Activated naive CD4-positive, alpha-beta T cell treated with anti-CD3 and anti-CD28 coated beads for 36 hours (primary cell): Measurements from ENCODE around the gene RNF215. TPM values are rescaled to one million over a fixed set of nuclear protein-coding genes. Genes with fewer than 3 reads are reported as not detected.
A peak's percentile ranks its signal among the peaks of the same experiment; 100 is the strongest.

Source experiments
- CTCF ChIA-PET: fragments of 350-600 bp; sonication (Branson Sonifier 250); formaldehyde crosslinking; loops from one replicate; lab custom pipeline; 2021; ENCODE audit warnings: antibody characterized with exemption; lab: Charles Lee
- DNase-seq: peaks from one replicate; pipeline ENCODE4 v3.0.0-alpha.2; 2020
- H3K27ac Mint-ChIP-seq: one replicate; pipeline ENCODE4 v1.8.0; 2021; ENCODE audit warnings: mild to moderate bottlenecking, mixed read lengths
- H3K27me3 Mint-ChIP-seq: one replicate; pipeline ENCODE4 v1.8.0; 2021; ENCODE audit warnings: low read depth, mixed read lengths
- H3K36me3 Mint-ChIP-seq: one replicate; pipeline ENCODE4 v1.8.0; 2021; ENCODE audit warnings: low read depth, mixed read lengths
- H3K4me1 Mint-ChIP-seq: one replicate; pipeline ENCODE4 v1.8.0; 2021; ENCODE audit warnings: low read depth, mixed read lengths
- H3K4me3 Mint-ChIP-seq: one replicate; pipeline ENCODE4 v1.8.0; 2021; ENCODE audit warnings: mild to moderate bottlenecking, moderate library complexity, mixed read lengths
- H3K9me3 Mint-ChIP-seq: one replicate; pipeline ENCODE4 v1.8.0; 2021; ENCODE audit warnings: mixed read lengths
- intact Hi-C: fragments of 100-400 bp; cut with micrococcal nuclease; formaldehyde crosslinking; loops from one replicate; pipeline ENCODE4 v1.15.1; 2023
- total RNA-seq, 2 experiments: library from RNA; stranded (reverse); gene quantifications; one replicate each; pipeline ENCODE4 v1.2.3, GENCODE V29; 2021

RNF215 gene
- total RNA-seq, 2 experiments from 2014 or later, result 2.8 to 3.9 TPM

DNA sequence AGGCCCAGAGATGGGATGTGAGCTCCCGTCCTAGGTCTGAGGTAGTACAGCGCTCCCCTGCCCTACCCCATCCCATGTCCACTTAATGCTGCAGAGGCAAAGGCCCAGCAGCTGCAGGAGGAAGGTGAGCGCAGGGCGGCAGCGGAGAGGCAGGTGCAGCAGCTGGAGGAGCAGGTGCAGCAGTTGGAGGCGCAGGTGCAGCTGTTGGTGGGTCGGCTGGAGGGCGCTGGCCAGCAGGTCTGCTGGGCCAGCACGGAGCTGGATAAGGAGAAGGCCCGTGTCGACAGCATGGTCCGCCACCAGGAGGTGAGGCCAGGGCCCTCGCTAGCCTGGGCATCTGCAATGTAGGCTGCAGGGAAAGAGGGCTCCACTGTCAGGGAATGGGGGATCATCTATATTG is 15.2 kb downstream of the RNF215 start:
- no peaks in the 10 kb centered on the region for H3K36me3 Mint-ChIP-seq
- no peaks in the 10 kb centered on the region for H3K4me1 Mint-ChIP-seq
- no peaks in the 10 kb centered on the region for H3K9me3 Mint-ChIP-seq
- intact Hi-C loops, result no loop called here
- no peaks in the 10 kb centered on the region for H3K27me3 Mint-ChIP-seq
- CTCF ChIA-PET, result interaction anchor here (1.8 kb wide), 1 partner anchor 84 kb away, joined by 6 read pairs; no protein-coding TSS in a partner anchor
- no peak for DNase-seq
- no peak overlapping the region for H3K4me3 Mint-ChIP-seq
- no peak overlapping the region for H3K27ac Mint-ChIP-seq

DNA sequence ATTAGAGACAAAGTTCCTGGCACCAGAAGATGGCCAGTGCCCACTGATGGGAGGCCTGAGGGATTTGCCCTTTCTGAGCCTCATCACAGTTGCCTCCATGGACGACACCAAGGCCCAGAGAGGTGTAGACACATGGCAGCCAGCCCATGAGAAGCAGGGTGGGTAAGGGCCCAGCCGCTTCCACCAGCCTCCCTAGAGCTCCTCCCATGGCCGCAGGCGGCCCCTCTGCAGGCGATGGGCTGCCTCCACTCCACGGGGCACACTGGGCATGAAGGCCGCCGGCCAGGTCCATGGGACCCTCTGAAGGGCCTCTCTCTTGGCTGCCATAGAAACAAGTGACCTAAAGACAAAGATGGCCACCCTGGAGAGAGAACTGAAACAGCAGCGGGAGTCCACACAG is 15.9 kb downstream of the RNF215 start:
- Mint-ChIP-seq H3K27me3 (no peaks in the 10 kb centered on the region), H3K27ac (no peak overlapping the region), H3K36me3 (peaks cover 2% of the 10 kb centered on the region), H3K9me3 (no peaks in the 10 kb centered on the region), H3K4me1 (no peaks in the 10 kb centered on the region), H3K4me3 (no peak overlapping the region)
- CTCF ChIA-PET, result interaction anchor here (1.8 kb wide), 1 partner anchor 84 kb away, joined by 6 read pairs; no protein-coding TSS in a partner anchor
- intact Hi-C loops, result no loop called here
- DNase-seq, result no peak

DNA sequence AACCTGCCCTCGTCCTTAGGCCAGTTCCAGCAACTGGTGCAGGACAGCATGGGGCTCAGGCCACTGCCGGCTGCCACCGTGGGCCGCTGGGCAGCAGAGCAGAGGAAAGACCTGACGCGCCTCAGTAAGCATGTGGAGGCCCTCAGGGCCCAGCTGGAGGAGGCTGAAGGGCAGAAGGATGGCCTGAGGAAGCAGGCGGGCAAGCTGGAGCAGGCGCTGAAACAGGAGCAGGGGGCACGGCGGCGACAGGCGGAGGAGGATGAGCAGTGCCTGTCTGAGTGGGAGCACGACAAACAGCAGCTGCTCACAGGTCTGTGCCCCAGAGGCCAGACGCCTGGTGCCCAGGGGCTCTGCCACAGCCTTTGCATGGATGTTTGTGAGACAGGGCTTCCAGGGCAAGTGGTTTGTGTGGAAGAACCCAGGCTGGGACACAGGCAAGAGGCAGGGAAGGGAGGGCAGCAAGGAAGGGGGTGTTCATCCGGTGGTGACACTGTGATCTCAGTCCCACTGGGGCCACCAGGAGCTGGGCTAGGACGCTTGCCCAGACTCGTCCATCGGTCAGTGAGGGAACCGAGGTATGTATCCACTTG is 16.5 kb downstream of the RNF215 start:
- intact Hi-C loops, result no loop called here
- Mint-ChIP-seq H3K4me3 (no peak overlapping the region), H3K27ac (no peak overlapping the region), H3K36me3 (peaks cover 3% of the 10 kb centered on the region), H3K9me3 (no peaks in the 10 kb centered on the region), H3K4me1 (no peaks in the 10 kb centered on the region), H3K27me3 (no peaks in the 10 kb centered on the region)
- CTCF ChIA-PET, result interaction anchor here (1.8 kb wide), 1 partner anchor 83 kb away, joined by 6 read pairs; no protein-coding TSS in a partner anchor
- no peak for DNase-seq

DNA sequence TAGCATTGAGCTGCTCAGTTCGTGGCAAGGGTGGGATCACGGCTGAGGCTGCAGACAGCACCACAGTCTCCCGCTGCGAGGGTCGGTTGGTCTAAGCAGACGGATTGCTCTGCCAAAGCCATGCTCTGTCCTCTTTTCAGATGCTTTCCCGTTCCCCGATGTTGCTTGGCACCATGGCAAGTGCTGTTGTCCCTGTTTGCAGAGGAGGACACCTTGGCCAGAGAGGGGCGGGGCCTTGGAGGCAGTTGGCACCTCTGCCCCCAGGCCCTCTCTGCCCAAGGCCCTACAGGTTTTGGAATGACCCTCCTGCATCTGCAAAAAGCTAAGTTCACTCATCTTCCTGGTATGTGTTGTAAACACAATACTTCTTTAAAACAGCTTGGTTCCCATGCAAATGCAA is 18.8 kb downstream of the RNF215 start:
- no peaks in the 10 kb centered on the region for H3K9me3 Mint-ChIP-seq
- DNase-seq, result no peak
- H3K36me3 Mint-ChIP-seq, result peaks cover 3% of the 10 kb centered on the region
- CTCF ChIA-PET, result interaction anchor here (0.6 to 4.8 kb wide), 3 partner anchors 13 to 80 kb away, joined by 4 to 22 read pairs (median 4); no protein-coding TSS in a partner anchor
- no peaks in the 10 kb centered on the region for H3K4me1 Mint-ChIP-seq
- no peaks in the 10 kb centered on the region for H3K27me3 Mint-ChIP-seq
- H3K4me3 Mint-ChIP-seq, result no peak overlapping the region
- intact Hi-C loops, result no loop called here
- H3K27ac Mint-ChIP-seq, result no peak overlapping the region

DNA sequence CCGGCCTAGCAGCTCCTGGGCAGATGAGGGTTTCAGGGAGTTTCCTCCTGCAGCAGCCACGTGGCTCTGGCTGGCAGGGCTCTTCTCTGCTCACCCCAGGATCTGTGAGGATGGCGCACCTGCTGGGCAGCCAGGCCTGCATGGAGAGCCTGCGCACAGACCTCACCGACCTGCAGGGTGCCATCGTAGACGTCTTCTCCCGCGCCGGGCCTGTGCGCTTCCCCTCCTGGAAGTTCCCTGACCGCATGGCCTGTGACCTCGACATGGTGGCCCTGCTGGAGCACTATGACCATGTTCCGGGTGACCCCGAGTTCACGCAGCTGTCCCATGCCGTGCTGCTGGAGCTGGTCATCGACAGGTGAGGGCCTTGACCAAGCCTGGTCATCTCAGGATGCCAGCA is 21.3 kb downstream of the RNF215 start:
- CTCF ChIA-PET, result interaction anchor here (4.8 kb wide), 1 partner anchor 78 kb away, joined by 22 read pairs; no protein-coding TSS in a partner anchor
- H3K36me3 Mint-ChIP-seq, result peaks cover 3% of the 10 kb centered on the region
- no peak overlapping the region for H3K27ac Mint-ChIP-seq
- H3K27me3 Mint-ChIP-seq, result no peaks in the 10 kb centered on the region
- no peaks in the 10 kb centered on the region for H3K4me1 Mint-ChIP-seq
- H3K4me3 Mint-ChIP-seq, result no peak overlapping the region
- intact Hi-C loops, result no loop called here
- no peak for DNase-seq
- no peaks in the 10 kb centered on the region for H3K9me3 Mint-ChIP-seq

DNA sequence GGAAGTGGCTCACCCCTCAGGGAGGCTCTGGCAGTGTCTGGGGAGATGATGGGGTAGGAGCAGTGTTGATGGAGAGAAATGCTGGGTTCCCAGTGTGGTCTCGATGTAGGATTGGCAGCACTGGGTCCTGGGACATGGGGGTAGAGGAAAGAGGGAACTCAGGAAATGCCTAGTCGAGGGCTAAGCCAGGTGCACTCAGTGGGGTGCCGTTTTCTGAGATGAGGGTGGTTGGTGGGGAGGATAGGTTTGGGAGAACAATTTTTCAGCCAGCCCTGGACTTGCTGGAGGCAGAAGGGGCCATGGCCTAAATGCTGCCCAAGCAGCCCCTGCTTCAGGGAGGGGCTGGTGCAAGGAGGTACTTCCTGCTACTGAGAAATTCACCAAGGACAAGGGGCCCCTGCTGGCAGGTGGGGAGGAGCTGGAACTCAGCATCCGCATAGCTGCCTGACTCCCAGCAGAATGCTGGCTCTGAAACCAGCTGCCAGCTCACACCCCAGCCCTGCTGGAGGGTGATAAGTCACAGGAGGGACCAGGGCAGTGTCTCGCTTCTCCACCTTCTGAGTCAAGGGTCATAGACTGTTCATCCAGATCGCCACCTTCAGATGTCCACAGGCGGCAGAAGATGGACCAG is 24.4 kb downstream of the RNF215 start:
- Mint-ChIP-seq H3K4me3 (no peak overlapping the region), H3K27ac (no peak overlapping the region), H3K36me3 (peaks cover 3% of the 10 kb centered on the region), H3K9me3 (no peaks in the 10 kb centered on the region), H3K4me1 (peaks cover 4% of the 10 kb centered on the region), H3K27me3 (no peaks in the 10 kb centered on the region)
- no peak for DNase-seq
- intact Hi-C loops, result no loop called here
- CTCF ChIA-PET, result interaction anchor here (2.8 kb wide), 1 partner anchor 75 kb away, joined by 13 read pairs; no protein-coding TSS in a partner anchor

DNA sequence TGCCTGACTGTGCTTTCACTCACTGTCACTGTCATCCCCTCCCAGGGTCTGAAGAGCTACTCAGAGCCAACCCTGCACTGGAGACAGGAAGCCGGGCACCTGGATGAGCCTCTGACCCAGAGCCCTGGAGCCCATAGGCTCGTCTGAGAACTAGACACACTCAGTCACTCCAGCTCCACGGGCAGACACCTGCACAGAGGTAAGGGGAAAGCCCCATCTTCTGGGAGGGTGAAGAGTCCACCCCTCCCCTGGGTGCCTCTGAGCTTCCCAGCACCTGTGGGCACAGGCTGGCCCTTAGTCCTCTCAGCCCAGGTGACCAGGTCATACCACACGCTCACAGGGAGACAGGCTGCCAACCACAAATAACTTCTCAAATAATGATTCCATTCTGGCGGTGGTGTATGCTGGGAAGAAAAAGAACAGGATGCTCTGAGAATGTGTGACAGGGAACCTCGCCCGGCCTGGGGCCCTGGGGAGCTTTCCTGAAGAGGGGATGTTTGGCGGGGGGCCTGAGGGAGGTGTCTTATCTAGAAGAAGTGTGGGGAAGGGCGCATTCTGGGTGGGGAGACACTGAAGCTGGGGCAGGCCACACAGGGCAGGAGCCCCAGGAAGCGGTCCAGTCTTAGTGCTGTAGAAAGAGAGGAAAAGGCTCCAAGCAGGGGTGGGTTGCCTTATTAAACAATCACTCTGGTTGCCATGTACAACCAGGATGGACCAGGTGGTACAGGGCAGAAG is 25.1 kb downstream of the RNF215 start:
- intact Hi-C loops, result no loop called here
- H3K4me3 Mint-ChIP-seq, result no peak overlapping the region
- no peaks in the 10 kb centered on the region for H3K9me3 Mint-ChIP-seq
- no peak overlapping the region for H3K27ac Mint-ChIP-seq
- peaks cover 3% of the 10 kb centered on the region for H3K36me3 Mint-ChIP-seq
- no peaks in the 10 kb centered on the region for H3K27me3 Mint-ChIP-seq
- peaks cover 8% of the 10 kb centered on the region for H3K4me1 Mint-ChIP-seq
- no peak for DNase-seq
- CTCF ChIA-PET, result interaction anchor here (2.8 kb wide), 1 partner anchor 74 kb away, joined by 13 read pairs; no protein-coding TSS in a partner anchor

DNA sequence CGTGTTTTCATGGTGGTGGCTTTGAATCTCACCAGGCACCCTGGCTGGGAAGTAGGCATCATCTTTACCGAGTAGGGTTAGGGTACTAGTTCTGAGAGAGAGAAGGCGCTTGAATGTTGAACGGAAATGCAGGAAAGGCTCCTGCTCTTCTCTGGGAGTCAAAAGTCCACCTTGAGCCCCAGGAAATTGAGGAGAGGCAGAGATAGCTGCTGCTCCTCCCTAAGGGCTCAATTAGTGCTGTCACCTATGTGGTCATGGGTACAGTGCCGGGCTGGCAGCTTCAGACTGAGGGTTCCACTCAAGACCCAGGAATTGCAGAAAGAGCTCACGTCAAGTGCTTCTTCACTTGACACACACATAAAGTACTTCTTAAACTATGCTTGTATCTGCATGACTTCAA is 28.7 kb downstream of the RNF215 start:
- Mint-ChIP-seq H3K9me3 (no peaks in the 10 kb centered on the region), H3K27me3 (no peaks in the 10 kb centered on the region), H3K36me3 (peaks cover 13% of the 10 kb centered on the region), H3K4me1 (peaks cover 33% of the 10 kb centered on the region), H3K4me3 (no peak overlapping the region), H3K27ac (no peak overlapping the region)
- intact Hi-C loops, result loop anchor here (5.0 kb wide), 1 partner anchor 234 kb away; the partner anchor contains the start of gene PES1
- CTCF ChIA-PET, result interaction anchor here (0.8 to 3.1 kb wide), 4 partner anchors 15 to 71 kb away, joined by 3 to 8 read pairs (median 5); partner anchors contain the start of gene RNF215
- DNase-seq, result no peak

DNA sequence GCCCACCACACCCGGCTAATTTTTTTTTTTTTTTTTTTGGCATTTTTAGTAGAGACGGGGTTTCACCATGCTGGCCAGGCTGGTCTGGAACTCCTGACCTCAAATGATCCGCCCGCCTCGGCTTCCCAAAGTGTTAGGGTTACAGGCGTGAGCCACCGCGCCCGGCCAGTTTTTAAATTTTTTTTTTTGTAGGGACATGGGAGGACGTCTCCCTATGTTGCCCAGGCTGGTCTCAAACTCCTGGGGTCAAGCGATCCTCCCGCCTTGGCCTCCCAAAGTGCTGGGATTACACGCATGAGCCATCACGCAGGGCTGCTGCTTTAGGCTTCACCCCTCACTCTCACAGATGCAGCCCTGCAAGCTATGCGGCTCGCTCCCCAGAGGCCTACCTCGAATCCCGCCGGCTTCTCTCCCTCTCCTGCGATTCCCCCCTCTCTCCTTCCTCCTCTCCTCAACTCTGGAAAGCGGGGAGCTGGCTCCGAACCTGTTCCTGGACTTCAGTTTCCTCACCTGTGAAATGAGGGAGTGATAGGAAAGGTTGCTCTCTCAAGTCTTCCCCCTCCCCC is 29.5 kb downstream of the RNF215 start:
- peak overlapping the region; percentile 92 for H3K4me3 Mint-ChIP-seq
- no peak for DNase-seq
- no peaks in the 10 kb centered on the region for H3K27me3 Mint-ChIP-seq
- intact Hi-C loops, result loop anchor here (2.0 to 5.0 kb wide), 3 partner anchors 29 to 235 kb away; partner anchors contain the start of genes MTFP1, PES1 and RNF215
- H3K36me3 Mint-ChIP-seq, result peaks cover 15% of the 10 kb centered on the region
- H3K4me1 Mint-ChIP-seq, result peaks cover 39% of the 10 kb centered on the region
- CTCF ChIA-PET, result interaction anchor here (0.9 to 3.1 kb wide), 3 partner anchors 16 to 70 kb away, joined by 3 to 8 read pairs (median 7); partner anchors contain the start of gene RNF215
- no peaks in the 10 kb centered on the region for H3K9me3 Mint-ChIP-seq
- H3K27ac Mint-ChIP-seq, result no peak overlapping the region

- DNase-seq, result no peak
- CTCF ChIA-PET, result interaction anchor here (0.6 to 3.1 kb wide), 4 partner anchors 30 to 95 kb away, joined by 3 to 7 read pairs (median 4); partner anchors contain the start of gene RNF215
- Mint-ChIP-seq H3K27ac (peak overlapping the region; percentile 51), H3K4me3 (peak overlapping the region; percentile 92), H3K27me3 (no peaks in the 10 kb centered on the region), H3K4me1 (peaks cover 44% of the 10 kb centered on the region), H3K9me3 (no peaks in the 10 kb centered on the region), H3K36me3 (peaks cover 19% of the 10 kb centered on the region)
- intact Hi-C loops, result loop anchor here (2.0 to 5.0 kb wide), 3 partner anchors 30 to 235 kb away; partner anchors contain the start of genes MTFP1, PES1 and RNF215
These were observed 30.0 kb downstream of the RNF215 start for GRCh38 chr22:30357236-30357570.

DNA sequence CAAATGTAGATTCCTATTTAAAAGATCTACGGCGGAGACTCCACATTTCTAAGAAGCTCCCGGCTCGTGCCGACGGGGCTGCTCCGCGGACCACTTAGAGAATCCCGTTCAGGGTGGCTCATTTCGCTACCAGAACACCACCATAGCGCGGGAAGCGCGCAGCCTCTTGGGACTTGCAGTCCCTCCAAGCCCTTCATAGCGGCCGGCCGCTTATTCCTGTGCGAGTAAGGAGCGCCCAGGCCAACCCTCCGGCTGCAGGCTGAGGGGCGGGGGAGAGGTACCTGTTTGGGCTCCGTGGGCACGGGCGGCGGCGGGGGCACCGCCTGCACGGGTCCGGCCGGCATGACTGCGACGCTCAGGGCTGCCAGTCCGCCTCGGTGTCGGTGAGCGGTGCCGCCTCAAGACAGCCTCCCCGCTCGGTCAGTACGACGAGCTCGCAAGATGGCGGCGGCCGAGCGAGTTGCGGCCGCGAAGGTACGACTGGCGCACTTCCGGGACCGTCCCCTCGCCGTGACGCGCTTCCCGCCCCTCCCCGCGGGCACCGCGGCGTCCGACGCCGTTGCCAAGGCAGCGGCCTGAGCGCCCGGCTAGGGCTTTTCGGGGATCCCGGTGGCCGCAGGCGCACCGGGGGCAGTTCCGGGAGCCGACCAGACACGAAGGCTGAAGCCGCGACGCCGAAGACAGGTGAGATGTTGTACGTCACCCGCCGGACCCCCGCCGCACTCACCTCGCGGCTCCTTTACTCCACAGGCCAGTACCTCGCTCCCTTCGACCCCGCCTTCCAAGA is 30.6 kb downstream of the RNF215 start, which contains the start of the genes CCDC157 and SF3A1:
Gene CCDC157 (plus strand): TSS at position 559 of the 787 bp plus-strand sequence. CDS start 8,994 bp downstream, outside the sequence.
Gene SF3A1 (minus strand): TSS at position 446 of the 787 bp plus-strand sequence. CDS start 102 bp downstream, at position 344.
- DNase-seq, result peak; percentile 87
- peak within 1 kb of the TSS; percentile 84 for H3K27ac Mint-ChIP-seq
- intact Hi-C loops, result loop anchor here (1.0 to 5.0 kb wide), 7 partner anchors 9 to 236 kb away; partner anchors contain the start of genes CASTOR1, MTFP1, PES1 and RNF215
- H3K36me3 Mint-ChIP-seq, result peaks cover 24% of the 10 kb centered on the region
- H3K27me3 Mint-ChIP-seq, result no peaks in the 10 kb centered on the region
- H3K4me3 Mint-ChIP-seq, result peak within 1 kb of the TSS; percentile 92
- peaks cover 50% of the 10 kb centered on the region for H3K4me1 Mint-ChIP-seq
- CTCF ChIA-PET, result interaction anchor here (0.6 to 3.1 kb wide), 7 partner anchors 31 to 95 kb away, joined by 3 to 7 read pairs (median 3); partner anchors contain the start of gene RNF215
- H3K9me3 Mint-ChIP-seq, result no peaks in the 10 kb centered on the region
